Astrocyte (in vitro differentiated cells and primary cell): Measurements from ENCODE around the gene ZNF222. TPM values are rescaled to one million over a fixed set of nuclear protein-coding genes. Genes with fewer than 3 reads are reported as not detected.

Experiments used
- DNase-seq: peaks from one replicate; pipeline ENCODE4 v3.0.0-alpha.2; 2010; ENCODE audit warnings: low read depth
- FAIRE-seq: peaks from 2 replicates; lab custom pipeline; 2011; peaks lifted over from hg19 to GRCh38; lab: Jason Lieb, UNC
- H2AFZ ChIP-seq: 2 replicates; pipeline ENCODE4 v1.6.0; 2012; ENCODE audit warnings: low read depth, low read length, inconsistent platforms
- H3K27ac ChIP-seq: 2 replicates; pipeline ENCODE4 v1.5.1; 2011; ENCODE audit warnings: low read depth, low read length, inconsistent platforms
- H3K27me3 ChIP-seq: 2 replicates; pipeline ENCODE4 v1.6.0; 2011; ENCODE audit warnings: low read length, inconsistent platforms; ENCODE audit not compliant: insufficient read depth
- H3K36me3 ChIP-seq: 2 replicates; pipeline ENCODE4 v1.5.1; 2011; ENCODE audit warnings: low read length, inconsistent platforms; ENCODE audit not compliant: insufficient read depth
- H3K4me1 ChIP-seq: 2 replicates; pipeline ENCODE4 v1.5.1; 2011; ENCODE audit warnings: low read length, inconsistent platforms; ENCODE audit not compliant: insufficient read depth
- H3K4me2 ChIP-seq: 2 replicates; pipeline ENCODE4 v1.6.0; 2012; ENCODE audit warnings: low read length, inconsistent platforms
- H3K4me3 ChIP-seq: 2 replicates; pipeline ENCODE4 v1.5.1; 2011; ENCODE audit warnings: low read depth, mild to moderate bottlenecking, low read length, inconsistent platforms; ENCODE audit not compliant: insufficient read depth
- H3K79me2 ChIP-seq: 2 replicates; pipeline ENCODE4 v1.6.0; 2012; ENCODE audit warnings: mild to moderate bottlenecking, low read length, inconsistent platforms; ENCODE audit not compliant: insufficient read depth
- H3K9ac ChIP-seq: 2 replicates; pipeline ENCODE4 v1.6.0; 2012; ENCODE audit warnings: mild to moderate bottlenecking, low read length, inconsistent platforms
- H3K9me3 ChIP-seq: 2 replicates; pipeline ENCODE4 v1.5.1; 2012; ENCODE audit warnings: low read depth, mild to moderate bottlenecking, low read length, inconsistent platforms; ENCODE audit not compliant: insufficient read depth
- H4K20me1 ChIP-seq: 2 replicates; pipeline ENCODE4 v1.6.0; 2012; ENCODE audit warnings: low read length, inconsistent platforms; ENCODE audit not compliant: insufficient read depth
- H3K27ac Mint-ChIP-seq: one replicate; pipeline ENCODE4 v1.8.0; 2021; ENCODE audit warnings: mild to moderate bottlenecking, mixed read lengths; ENCODE audit not compliant: unreplicated experiment
- H3K27me3 Mint-ChIP-seq: one replicate; pipeline ENCODE4 v1.8.0; 2021; ENCODE audit warnings: low read depth, mixed read lengths; ENCODE audit not compliant: unreplicated experiment
- H3K36me3 Mint-ChIP-seq: one replicate; pipeline ENCODE4 v1.8.0; 2021; ENCODE audit warnings: low read depth, mixed read lengths; ENCODE audit not compliant: unreplicated experiment
- H3K4me1 Mint-ChIP-seq: one replicate; pipeline ENCODE4 v1.8.0; 2021; ENCODE audit warnings: low read depth, mixed read lengths; ENCODE audit not compliant: unreplicated experiment
- H3K4me3 Mint-ChIP-seq: one replicate; pipeline ENCODE4 v1.8.0; 2021; ENCODE audit warnings: mild to moderate bottlenecking, moderate library complexity, mixed read lengths; ENCODE audit not compliant: unreplicated experiment
- H3K9me3 Mint-ChIP-seq: one replicate; pipeline ENCODE4 v1.8.0; 2021; ENCODE audit warnings: mild to moderate bottlenecking, mixed read lengths; ENCODE audit not compliant: unreplicated experiment
- EZH2 ChIP-seq: IDR thresholded peaks from 2 replicates; pipeline ENCODE4 v1.6.1; 2012; ENCODE audit warnings: mild to moderate bottlenecking, low read length, inconsistent platforms; ENCODE audit not compliant: insufficient read depth
- total RNA-seq: library from RNA; stranded (reverse); gene quantifications from 2 replicates; pipeline ENCODE4 v1.2.1, GENCODE V29; 2021
- TF ChIP-seq, protein P1 (sequence below): IDR thresholded peaks from 2 replicates; pipeline ENCODE4 v1.5.1; 2011; ENCODE audit warnings: low read depth, mild to moderate bottlenecking, inconsistent platforms, low read length, moderate library complexity; ENCODE audit not compliant: insufficient read depth

The ZNF222 gene
- total RNA-seq, 1 donor from 2014 or later: 5.5 TPM

DNA sequence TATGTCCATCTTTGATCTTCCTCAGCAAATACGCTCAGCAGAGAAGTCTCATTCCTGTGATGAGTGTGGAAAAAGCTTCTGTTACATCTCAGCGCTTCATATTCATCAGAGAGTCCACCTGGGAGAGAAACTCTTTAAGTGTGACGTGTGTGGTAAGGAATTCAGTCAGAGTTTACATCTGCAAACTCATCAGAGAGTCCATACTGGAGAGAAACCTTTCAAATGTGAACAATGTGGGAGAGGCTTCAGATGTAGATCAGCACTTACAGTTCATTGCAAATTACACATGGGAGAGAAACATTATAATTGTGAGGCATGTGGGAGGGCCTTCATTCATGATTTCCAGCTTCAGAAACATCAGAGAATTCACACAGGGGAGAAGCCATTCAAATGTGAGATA, 41.1 kb downstream of the ZNF222 start:
- peaks cover 36% of the 10 kb centered on the region for H3K36me3 ChIP-seq
- H3K27me3 ChIP-seq: no peaks in the 10 kb centered on the region
- Mint-ChIP-seq H3K27me3 (no peaks in the 10 kb centered on the region), H3K4me1 (no peaks in the 10 kb centered on the region), H3K4me3 (no peak overlapping the region), H3K27ac (no peak overlapping the region), H3K36me3 (peaks cover 44% of the 10 kb centered on the region), H3K9me3 (peaks cover 24% of the 10 kb centered on the region)
- H3K4me1 ChIP-seq: no peaks in the 10 kb centered on the region
- H3K4me2 ChIP-seq: no peak overlapping the region
- no peaks in the 10 kb centered on the region for H4K20me1 ChIP-seq
- FAIRE-seq (no peak), DNase-seq (no peak)
- no peak overlapping the region for H2AFZ ChIP-seq
- H3K4me3 ChIP-seq: no peak overlapping the region
- H3K9ac ChIP-seq: no peak overlapping the region
- peaks cover 24% of the 10 kb centered on the region for H3K9me3 ChIP-seq
- TF ChIP-seq, protein P1, sequence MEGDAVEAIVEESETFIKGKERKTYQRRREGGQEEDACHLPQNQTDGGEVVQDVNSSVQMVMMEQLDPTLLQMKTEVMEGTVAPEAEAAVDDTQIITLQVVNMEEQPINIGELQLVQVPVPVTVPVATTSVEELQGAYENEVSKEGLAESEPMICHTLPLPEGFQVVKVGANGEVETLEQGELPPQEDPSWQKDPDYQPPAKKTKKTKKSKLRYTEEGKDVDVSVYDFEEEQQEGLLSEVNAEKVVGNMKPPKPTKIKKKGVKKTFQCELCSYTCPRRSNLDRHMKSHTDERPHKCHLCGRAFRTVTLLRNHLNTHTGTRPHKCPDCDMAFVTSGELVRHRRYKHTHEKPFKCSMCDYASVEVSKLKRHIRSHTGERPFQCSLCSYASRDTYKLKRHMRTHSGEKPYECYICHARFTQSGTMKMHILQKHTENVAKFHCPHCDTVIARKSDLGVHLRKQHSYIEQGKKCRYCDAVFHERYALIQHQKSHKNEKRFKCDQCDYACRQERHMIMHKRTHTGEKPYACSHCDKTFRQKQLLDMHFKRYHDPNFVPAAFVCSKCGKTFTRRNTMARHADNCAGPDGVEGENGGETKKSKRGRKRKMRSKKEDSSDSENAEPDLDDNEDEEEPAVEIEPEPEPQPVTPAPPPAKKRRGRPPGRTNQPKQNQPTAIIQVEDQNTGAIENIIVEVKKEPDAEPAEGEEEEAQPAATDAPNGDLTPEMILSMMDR: no peak
- no peak for TF ChIP-seq EZH2
- H3K79me2 ChIP-seq: no peaks in the 10 kb centered on the region
- no peak overlapping the region for H3K27ac ChIP-seq

DNA sequence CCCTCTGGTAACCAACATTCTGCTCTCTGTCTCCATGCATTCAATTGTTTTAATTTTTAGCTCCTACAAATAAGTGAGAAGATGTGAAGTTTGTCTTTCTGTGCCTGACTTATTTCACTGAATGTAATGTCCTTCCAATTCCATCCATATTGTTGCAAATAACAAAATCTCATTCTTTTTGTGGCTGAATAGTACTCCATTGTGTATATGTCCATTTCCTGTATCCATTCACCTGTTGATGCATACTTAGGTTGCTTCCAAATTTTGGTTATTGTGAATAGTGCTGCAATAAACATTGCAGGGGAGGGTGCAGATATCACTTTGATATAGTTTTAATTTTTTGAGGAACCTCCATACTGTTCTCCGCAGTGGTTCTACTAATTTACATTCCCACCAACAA, 44.2 kb downstream of the ZNF222 start:
- TF ChIP-seq EZH2: no peak
- TF ChIP-seq, protein P1: no peak
- H3K9me3 Mint-ChIP-seq: peaks cover 27% of the 10 kb centered on the region
- no peaks in the 10 kb centered on the region for H3K27me3 Mint-ChIP-seq

DNA sequence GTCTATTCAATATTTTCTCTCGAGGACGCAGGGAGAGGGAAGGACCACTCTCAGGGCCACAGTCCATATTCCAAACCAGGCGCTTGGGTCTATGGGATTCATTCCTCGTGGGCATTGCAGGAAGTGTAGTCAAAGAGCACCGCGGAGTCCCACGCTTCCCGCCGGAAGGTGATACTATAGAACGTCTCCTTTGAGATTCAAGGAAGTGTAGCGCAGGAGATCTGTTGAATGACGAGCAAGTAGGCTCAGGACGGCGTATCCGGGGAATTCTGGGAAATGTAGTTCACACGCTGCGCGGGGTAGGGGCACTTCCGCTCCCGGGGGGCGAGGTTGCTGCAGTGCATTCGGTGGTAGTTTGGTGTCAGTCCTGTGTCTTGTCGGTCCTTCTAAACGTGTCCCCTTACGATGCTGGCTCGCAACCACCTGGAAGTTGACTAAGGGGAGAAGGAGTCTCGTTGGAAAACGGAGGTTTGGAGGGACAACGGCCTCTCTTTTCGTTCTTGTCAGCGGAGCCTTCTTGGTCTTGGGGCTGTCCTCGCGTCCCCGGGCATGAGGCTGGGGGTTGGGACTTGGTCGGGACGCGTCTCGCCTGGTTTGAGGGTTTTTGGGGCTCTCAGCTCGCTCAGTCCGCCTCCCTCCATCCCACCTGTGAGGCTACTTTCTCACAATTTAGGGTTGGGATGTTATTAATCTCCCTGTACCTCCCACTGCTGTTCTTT, 46.8 kb downstream of the ZNF222 start, which contains the start of gene ZNF284:
TSS of gene ZNF284 (plus strand) at position 336 of the 719 bp plus-strand sequence. CDS start 4,231 bp downstream, outside the sequence.
- TF ChIP-seq EZH2: no peak
- Histone ChIP-seq H3K4me1 (no peaks in the 10 kb centered on the region), H3K9ac (peak within 1 kb of the TSS; percentile 75), H3K27ac (peak within 1 kb of the TSS; percentile 6), H3K79me2 (peaks cover 4% of the 10 kb centered on the region), H3K4me3 (peak within 1 kb of the TSS; percentile 96), H3K9me3 (peaks cover 4% of the 10 kb centered on the region), H3K4me2 (peak within 1 kb of the TSS; percentile 90), H4K20me1 (no peaks in the 10 kb centered on the region), H3K27me3 (no peaks in the 10 kb centered on the region), H3K36me3 (peaks cover under 1% of the 10 kb centered on the region), H2AFZ (peak within 1 kb of the TSS; percentile 100)
- H3K4me1 Mint-ChIP-seq: peaks cover 4% of the 10 kb centered on the region
- no peaks in the 10 kb centered on the region for H3K27me3 Mint-ChIP-seq
- H3K36me3 Mint-ChIP-seq: peaks cover 12% of the 10 kb centered on the region
- H3K4me3 Mint-ChIP-seq: peak within 1 kb of the TSS; percentile 92
- H3K27ac Mint-ChIP-seq: peak within 1 kb of the TSS; percentile 75
- peaks cover 8% of the 10 kb centered on the region for H3K9me3 Mint-ChIP-seq
- DNase-seq (peak; percentile 88), FAIRE-seq (peak; percentile 66)

More for the DNA sequence above, 44.2 kb downstream of the ZNF222 start:
- Histone ChIP-seq H2AFZ (no peak overlapping the region), H3K4me2 (no peak overlapping the region), H3K4me3 (no peak overlapping the region), H3K79me2 (peaks cover 4% of the 10 kb centered on the region), H3K27me3 (no peaks in the 10 kb centered on the region), H3K36me3 (peaks cover 17% of the 10 kb centered on the region), H3K9ac (no peak overlapping the region), H3K27ac (no peak overlapping the region), H3K4me1 (no peaks in the 10 kb centered on the region), H3K9me3 (peaks cover 24% of the 10 kb centered on the region), H4K20me1 (no peaks in the 10 kb centered on the region)
- FAIRE-seq: no peak
- H3K27ac Mint-ChIP-seq: no peak overlapping the region
- H3K36me3 Mint-ChIP-seq: peaks cover 32% of the 10 kb centered on the region
- no peak for DNase-seq
- H3K4me1 Mint-ChIP-seq: peaks cover 4% of the 10 kb centered on the region
- H3K4me3 Mint-ChIP-seq: no peak overlapping the region
